Liver (tissue), 9 donors: ENCODE measurements around the gene KIF7. TPM values are rescaled to one million over a fixed set of nuclear protein-coding genes. Genes with fewer than 3 reads are reported as not detected.

Experiments
- DNase-seq: peaks from one replicate; pipeline ENCODE4 v3.0.0-alpha.2; 2017; ENCODE audit warnings: low spot score
- H3K27ac ChIP-seq, 2 donors: one replicate each; pipeline ENCODE4 v1.7.0; 2013; ENCODE audit warnings: inconsistent platforms in 2 of 2, low read length in 2 of 2, control low read depth in 1 of 2, low read depth in 1 of 2, mild to moderate bottlenecking in 1 of 2
- H3K27me3 ChIP-seq, 4 donors: one replicate each; pipeline versions ENCODE4 v1.6.1 to v1.7.0; 2013; ENCODE audit warnings: low read length in 3 of 4, inconsistent platforms in 1 of 4, mild to moderate bottlenecking in 1 of 4, moderate library complexity in 1 of 4; ENCODE audit not compliant: control insufficient read depth in 4 of 4, insufficient read depth in 4 of 4
- H3K36me3 ChIP-seq, 4 donors: one replicate each; pipeline versions ENCODE4 v1.6.1 to v1.7.0; 2013; ENCODE audit warnings: low read length in 3 of 4, mild to moderate bottlenecking in 3 of 4, low read depth in 1 of 4, moderate library complexity in 1 of 4; ENCODE audit not compliant: control insufficient read depth in 4 of 4, insufficient read depth in 3 of 4
- H3K4me1 ChIP-seq, 4 donors: one replicate each; pipeline versions ENCODE4 v1.6.1 to v1.7.0; 2013; ENCODE audit warnings: low read length in 3 of 4, mild to moderate bottlenecking in 3 of 4, moderate library complexity in 1 of 4; ENCODE audit not compliant: control insufficient read depth in 4 of 4, insufficient read depth in 4 of 4
- H3K4me3 ChIP-seq, 3 donors: one replicate each; pipeline versions ENCODE4 v1.6.1 to v1.7.0; 2013; ENCODE audit warnings: low read length in 3 of 3, control low read depth in 1 of 3, low read depth in 1 of 3, mild to moderate bottlenecking in 1 of 3
- H3K9ac ChIP-seq, 2 donors: one replicate each; pipeline ENCODE4 v1.7.0; 2013; ENCODE audit warnings: low read length in 2 of 2, mild to moderate bottlenecking in 2 of 2, moderate library complexity in 2 of 2, control low read depth in 1 of 2, low read depth in 1 of 2
- H3K9me3 ChIP-seq, 4 donors: one replicate each; pipeline versions ENCODE4 v1.6.1 to v1.7.0; 2013; ENCODE audit warnings: low read length in 3 of 4; ENCODE audit not compliant: control insufficient read depth in 4 of 4
- ATF3 ChIP-seq: IDR thresholded peaks from 2 replicates; pipeline ENCODE4 v1.6.1; 2016; ENCODE audit warnings: antibody characterized with exemption
- EGR1 ChIP-seq, 2 donors: IDR thresholded peaks; 2 replicates each; pipeline ENCODE4 v1.6.1; 2016 to 2018; ENCODE audit warnings: antibody characterized with exemption in 2 of 2, low read depth in 2 of 2
- FOXA2 ChIP-seq: IDR thresholded peaks from 2 replicates; pipeline ENCODE4 v1.6.1; 2016; ENCODE audit warnings: antibody characterized with exemption
- GABPA ChIP-seq, 2 donors: IDR thresholded peaks in 1 of 2; conservative IDR thresholded peaks in 1 of 2; 2 replicates each; pipeline ENCODE4 v1.6.1; 2016; ENCODE audit warnings: antibody characterized with exemption in 2 of 2, mild to moderate bottlenecking in 1 of 2, moderate library complexity in 1 of 2
- HNF4A ChIP-seq, 2 donors: conservative IDR thresholded peaks; 2 replicates each; pipeline ENCODE4 v1.6.1; 2016; ENCODE audit warnings: antibody characterized with exemption in 2 of 2, mild to moderate bottlenecking in 2 of 2
- JUND ChIP-seq, 2 donors: IDR thresholded peaks; 2 replicates each; pipeline ENCODE4 v1.6.1; 2016; ENCODE audit warnings: antibody characterized with exemption in 2 of 2
- NR2F2 ChIP-seq: IDR thresholded peaks from 2 replicates; pipeline ENCODE4 v1.6.1; 2016; ENCODE audit warnings: antibody characterized with exemption
- RAD21 ChIP-seq, 2 donors: IDR thresholded peaks; 2 replicates each; pipeline ENCODE4 v1.6.1; 2016; ENCODE audit warnings: antibody characterized with exemption in 2 of 2, mild to moderate bottlenecking in 2 of 2
- REST ChIP-seq: IDR thresholded peaks from 2 replicates; pipeline ENCODE4 v1.6.1; 2016; ENCODE audit warnings: antibody characterized with exemption, mild to moderate bottlenecking
- SP1 ChIP-seq: IDR thresholded peaks from 2 replicates; pipeline ENCODE4 v1.6.1; 2018; ENCODE audit warnings: antibody characterized with exemption, mild to moderate bottlenecking
- TAF1 ChIP-seq: conservative IDR thresholded peaks from 2 replicates; pipeline ENCODE4 v1.6.1; 2016; ENCODE audit warnings: antibody characterized with exemption, mild to moderate bottlenecking
- YY1 ChIP-seq: IDR thresholded peaks from 2 replicates; pipeline ENCODE4 v1.6.1; 2016; ENCODE audit warnings: antibody characterized with exemption, mild to moderate bottlenecking
- ZBTB33 ChIP-seq: IDR thresholded peaks from 2 replicates; pipeline ENCODE4 v1.6.1; 2016; ENCODE audit warnings: antibody characterized with exemption
- WGBS: extraction: QIAGEN DNeasy Blood & Tissue Kit; methylation state at CpG from one replicate; pipeline ENCODE4 v1.1.7; 2013; 5-methylcytosine and 5-hydroxymethylcytosine counted together
- polyA plus RNA-seq, 2 donors: library from polyadenylated mRNA; stranded (reverse) in 1 of 2; unstranded in 1 of 2; fragments of 200-250 nt in 1 of 2; fragments of >200 nt in 1 of 2; fragmentation: Nextera tagmentation in 1 of 2; extraction: Ambion mirVana in 1 of 2; gene quantifications; one replicate each; pipeline versions ENCODE4 v1.2.1 to v1.2.3, GENCODE V29; 2013 to 2015
- total RNA-seq, 2 donors: library from RNA; depleted of rRNA; stranded (reverse); fragments of >200 nt; gene quantifications; one replicate each; pipeline ENCODE4 v1.2.3, GENCODE V29; 2014
- TF ChIP-seq, protein P1 (sequence below): fragments of 150-350 bp; IDR thresholded peaks from 2 replicates; pipeline ENCODE4 v1.5.1; 2017; ENCODE audit warnings: improper control_type of control experiment, low read depth, low read length; ENCODE audit not compliant: missing input control
- donor health status: healthy.
- donor health status: healthy.
- donor health status: healthy.
- donor health status: healthy.
- donor health status: healthy.

KIF7 gene
- total and polyA plus RNA-seq, 4 donors: 0.04 to 1.3 (median 0.72) TPM

DNA sequence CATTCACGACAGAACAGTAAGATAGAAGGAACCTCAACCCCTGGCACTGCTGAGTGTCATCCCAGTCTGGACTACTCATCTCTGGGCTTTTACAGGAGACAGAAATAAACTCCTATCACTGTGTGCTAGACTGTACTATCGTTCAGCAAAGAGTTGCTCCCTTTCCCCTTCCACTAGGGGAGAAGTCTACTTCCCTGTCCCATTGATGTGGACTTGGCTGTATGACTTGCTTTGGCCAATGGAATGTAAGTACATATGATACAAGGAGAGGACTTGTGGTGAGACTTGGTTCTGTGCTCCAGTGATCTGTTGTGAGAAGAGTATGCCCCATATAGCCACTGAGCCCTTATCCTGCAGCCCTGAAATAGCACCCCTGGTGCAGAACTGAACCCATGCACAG lies 5.3 kb upstream of the KIF7 start:
- Histone ChIP-seq H3K4me1 (peaks cover 0 to 2% (median 0%) of the 10 kb centered on the region in 4 donors), H3K9me3 (no peaks in the 10 kb centered on the region), H3K36me3 (no peaks in the 10 kb centered on the region), H3K4me3 (no peak overlapping the region), H3K27me3 (no peaks in the 10 kb centered on the region), H3K27ac (no peak overlapping the region), H3K9ac (no peak overlapping the region)
- TF ChIP-seq, protein P1, sequence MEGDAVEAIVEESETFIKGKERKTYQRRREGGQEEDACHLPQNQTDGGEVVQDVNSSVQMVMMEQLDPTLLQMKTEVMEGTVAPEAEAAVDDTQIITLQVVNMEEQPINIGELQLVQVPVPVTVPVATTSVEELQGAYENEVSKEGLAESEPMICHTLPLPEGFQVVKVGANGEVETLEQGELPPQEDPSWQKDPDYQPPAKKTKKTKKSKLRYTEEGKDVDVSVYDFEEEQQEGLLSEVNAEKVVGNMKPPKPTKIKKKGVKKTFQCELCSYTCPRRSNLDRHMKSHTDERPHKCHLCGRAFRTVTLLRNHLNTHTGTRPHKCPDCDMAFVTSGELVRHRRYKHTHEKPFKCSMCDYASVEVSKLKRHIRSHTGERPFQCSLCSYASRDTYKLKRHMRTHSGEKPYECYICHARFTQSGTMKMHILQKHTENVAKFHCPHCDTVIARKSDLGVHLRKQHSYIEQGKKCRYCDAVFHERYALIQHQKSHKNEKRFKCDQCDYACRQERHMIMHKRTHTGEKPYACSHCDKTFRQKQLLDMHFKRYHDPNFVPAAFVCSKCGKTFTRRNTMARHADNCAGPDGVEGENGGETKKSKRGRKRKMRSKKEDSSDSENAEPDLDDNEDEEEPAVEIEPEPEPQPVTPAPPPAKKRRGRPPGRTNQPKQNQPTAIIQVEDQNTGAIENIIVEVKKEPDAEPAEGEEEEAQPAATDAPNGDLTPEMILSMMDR: no peak
- no peak for TF ChIP-seq TAF1
- TF ChIP-seq JUND (IDR thresholded peaks at IDR 0.05): no peak
- TF ChIP-seq SP1: no peak
- TF ChIP-seq HNF4A (conservative IDR thresholded peaks at IDR 0.05): no peak
- TF ChIP-seq REST: no peak
- no peak for DNase-seq
- WGBS: 88% methylated on average over 2 of the region's 2 CpGs

DNA sequence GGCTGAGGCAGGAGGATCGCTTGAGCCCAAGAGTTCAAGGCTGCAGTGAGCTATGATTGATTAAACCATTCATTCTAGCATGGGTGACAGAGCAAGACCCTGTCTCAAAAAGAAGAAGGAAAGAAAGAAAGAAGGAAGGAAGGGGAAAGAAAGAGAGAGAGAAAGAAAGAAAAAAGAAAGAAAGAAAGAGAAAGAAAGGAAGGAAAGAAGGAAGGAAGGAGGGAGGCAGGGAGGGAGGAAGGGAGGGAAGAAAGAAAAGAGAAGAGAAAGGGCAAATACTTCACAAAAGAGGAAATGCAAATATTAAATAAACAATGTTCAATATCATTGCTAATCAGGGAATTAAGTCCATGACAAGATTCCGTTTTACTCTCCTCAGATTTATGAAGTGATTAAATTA lies 4.0 kb upstream of the KIF7 start:
- DNase-seq: no peak
- no peak overlapping the region for H3K9ac ChIP-seq
- no peaks in the 10 kb centered on the region for H3K9me3 ChIP-seq
- TF ChIP-seq ATF3 (no peak), GABPA (IDR thresholded peaks at IDR 0.05 in 1 of 2, conservative IDR thresholded peaks at IDR 0.05 in 1 of 2) (no peak), TAF1 (no peak), RAD21 (IDR thresholded peaks at IDR 0.05) (no peak), FOXA2 (no peak), EGR1 (IDR thresholded peaks at IDR 0.05; ENCODE audit: low read depth in 2 of 2) (no peak), YY1 (no peak), NR2F2 (no peak), SP1 (no peak), ZBTB33 (no peak), REST (no peak)
- TF ChIP-seq, protein P1: no peak
- 95% methylated on average over 2 of the region's 2 CpGs for WGBS
- H3K36me3 ChIP-seq: no peaks in the 10 kb centered on the region
- H3K27me3 ChIP-seq: no peaks in the 10 kb centered on the region
- no peak overlapping the region for H3K4me3 ChIP-seq
- H3K4me1 ChIP-seq: peaks cover 0 to 10% (median 7%) of the 10 kb centered on the region in 4 donors
- no peak overlapping the region for H3K27ac ChIP-seq
